Measurements from ENCODE around the gene ZNF594. TPM values are rescaled to one million over a fixed set of nuclear protein-coding genes. Genes with fewer than 3 reads are reported as not detected.

The ZNF594 gene
- total and polyA plus RNA-seq, 4 donors, result 1.6 to 14.4 (median 5.0) TPM

GRCh38 chr17:5194346-5194745 lies 2.7 kb upstream of the ZNF594 start:
- Histone ChIP-seq H3K4me1 (ENCODE audit: control insufficient read depth in 5 of 5, insufficient read depth in 5 of 5, low read length in 5 of 5) (peaks cover 0 to 12% (median 5%) of the 10 kb centered on the region in 5 donors), H3K36me3 (ENCODE audit: control insufficient read depth in 4 of 4, insufficient read depth in 4 of 4, low read length in 4 of 4) (peaks cover 0 to 15% (median 6%) of the 10 kb centered on the region in 4 donors), H3K9ac (ENCODE audit: insufficient read depth in 1 of 2, low read length in 2 of 2) (no peak overlapping the region), H3K27me3 (ENCODE audit: control insufficient read depth in 3 of 3, insufficient read depth in 3 of 3, low read length in 2 of 3) (no peaks in the 10 kb centered on the region), H3K4me3 (no peak overlapping the region), H3K27ac (ENCODE audit: low read depth in 1 of 2, low read length in 1 of 2) (no peak overlapping the region), H3K9me3 (ENCODE audit: control insufficient read depth in 4 of 4, insufficient read depth in 3 of 4, low read length in 3 of 4) (peaks cover 0 to 8% (median 1%) of the 10 kb centered on the region in 4 donors)
- 88 to 95% methylated on average over 2 of the region's 2 CpGs for WGBS, 2 donors
- TF ChIP-seq CTCF (IDR thresholded peaks at IDR 0.05; ENCODE audit: control extremely low read depth, extremely low read depth), result no peak
- ATAC-seq (ENCODE audit: insufficient read depth, low FRiP score), result no peak
- no peak for DNase-seq

GRCh38 chr17:5184288-5184687 lies 7.4 kb downstream of the ZNF594 start:
- Histone ChIP-seq H3K4me1 (ENCODE audit: control insufficient read depth in 5 of 5, insufficient read depth in 5 of 5, low read length in 5 of 5) (no peaks in the 10 kb centered on the region), H3K27me3 (ENCODE audit: control insufficient read depth in 3 of 3, insufficient read depth in 3 of 3, low read length in 2 of 3) (no peaks in the 10 kb centered on the region), H3K9ac (ENCODE audit: insufficient read depth in 1 of 2, low read length in 2 of 2) (no peak overlapping the region), H3K4me3 (no peak overlapping the region), H3K27ac (ENCODE audit: low read depth in 1 of 2, low read length in 1 of 2) (no peak overlapping the region), H3K9me3 (ENCODE audit: control insufficient read depth in 4 of 4, insufficient read depth in 3 of 4, low read length in 3 of 4) (peaks cover 26 to 60% (median 38%) of the 10 kb centered on the region in 4 donors), H3K36me3 (ENCODE audit: control insufficient read depth in 4 of 4, insufficient read depth in 4 of 4, low read length in 4 of 4) (peaks cover 1 to 37% (median 19%) of the 10 kb centered on the region in 4 donors)
- no peak for TF ChIP-seq CTCF (IDR thresholded peaks at IDR 0.05; ENCODE audit: control extremely low read depth, extremely low read depth)
- 93 to 96% methylated on average over 2 of the region's 2 CpGs for WGBS, 2 donors
- no peak for ATAC-seq (ENCODE audit: insufficient read depth, low FRiP score)
- DNase-seq, result no peak

- TF ChIP-seq CTCF (IDR thresholded peaks at IDR 0.05; ENCODE audit: control extremely low read depth, extremely low read depth), result no peak
- Histone ChIP-seq H3K9me3 (ENCODE audit: control insufficient read depth in 4 of 4, insufficient read depth in 3 of 4, low read length in 3 of 4) (peaks cover 27 to 57% (median 40%) of the 10 kb centered on the region in 4 donors), H3K27me3 (ENCODE audit: control insufficient read depth in 3 of 3, insufficient read depth in 3 of 3, low read length in 2 of 3) (no peaks in the 10 kb centered on the region), H3K27ac (ENCODE audit: low read depth in 1 of 2, low read length in 1 of 2) (no peak overlapping the region), H3K9ac (ENCODE audit: insufficient read depth in 1 of 2, low read length in 2 of 2) (no peak overlapping the region), H3K4me1 (ENCODE audit: control insufficient read depth in 5 of 5, insufficient read depth in 5 of 5, low read length in 5 of 5) (no peaks in the 10 kb centered on the region), H3K36me3 (ENCODE audit: control insufficient read depth in 4 of 4, insufficient read depth in 4 of 4, low read length in 4 of 4) (peaks cover 0 to 36% (median 17%) of the 10 kb centered on the region in 4 donors), H3K4me3 (no peak overlapping the region)
- DNase-seq (no peak), ATAC-seq (ENCODE audit: insufficient read depth, low FRiP score) (no peak)
Observed at GRCh38 chr17:5183410-5183793, 8.3 kb downstream of the ZNF594 start.

Data from lung (tissue), 12 donors.